NOMO-1 treated with DMSO at 0.1 percent for 48 hours (cell line): ENCODE measurements around the gene CMSS1.

Source experiments
- DNase-seq: peaks from one replicate; lab custom pipeline; 2025; ENCODE audit not compliant: unreplicated experiment; lab: John Stamatoyannopoulos, UW

CMSS1 gene

GRCh38 chr3:99817437-99818240 lies at the start of gene CMSS1:
Gene CMSS1 (plus strand): TSS chr3:99817862.
- DNase-seq, result peak; percentile 85

- no peak for DNase-seq
Measured at GRCh38 chr3:99768126-99768525, 49.5 kb upstream of the CMSS1 start.

GRCh38 chr3:99768808-99769501 lies 48.7 kb upstream of the CMSS1 start:
- DNase-seq, result no peak

- no peak for DNase-seq
Measured at GRCh38 chr3:99772171-99772570, 45.5 kb upstream of the CMSS1 start.

- no peak for DNase-seq
Measured at GRCh38 chr3:99772671-99773070, 45.0 kb upstream of the CMSS1 start.

- DNase-seq, result no peak
Measured at GRCh38 chr3:99774467-99774866, 43.2 kb upstream of the CMSS1 start.

GRCh38 chr3:99776516-99777209 lies 41.0 kb upstream of the CMSS1 start:
- no peak for DNase-seq

- DNase-seq, result no peak
Measured at GRCh38 chr3:99777210-99777549, 40.5 kb upstream of the CMSS1 start.

GRCh38 chr3:99777708-99778107 lies 40.0 kb upstream of the CMSS1 start:
- DNase-seq, result no peak

- DNase-seq, result no peak
Measured at GRCh38 chr3:99780749-99781148, 36.9 kb upstream of the CMSS1 start.

- DNase-seq, result no peak
Measured at GRCh38 chr3:99781761-99782160, 35.9 kb upstream of the CMSS1 start.

GRCh38 chr3:99783011-99783573 lies 34.6 kb upstream of the CMSS1 start:
- no peak for DNase-seq

- peak; percentile 14 for DNase-seq
Measured at GRCh38 chr3:99789011-99789721, 28.5 kb upstream of the CMSS1 start.

GRCh38 chr3:99794485-99794884 lies 23.2 kb upstream of the CMSS1 start:
- DNase-seq, result no peak

- no peak for DNase-seq
Measured at GRCh38 chr3:99795573-99795972, 22.1 kb upstream of the CMSS1 start.

GRCh38 chr3:99799422-99799821 lies 18.2 kb upstream of the CMSS1 start:
- no peak for DNase-seq

GRCh38 chr3:99803297-99803696 lies 14.4 kb upstream of the CMSS1 start:
- DNase-seq, result no peak

- DNase-seq, result no peak
Measured at GRCh38 chr3:99805160-99805559, 12.5 kb upstream of the CMSS1 start.

GRCh38 chr3:99808163-99808794 lies 9.4 kb upstream of the CMSS1 start:
- peak; percentile 19 for DNase-seq

GRCh38 chr3:99809565-99809964 lies 8.1 kb upstream of the CMSS1 start:
- DNase-seq, result no peak

GRCh38 chr3:99810403-99810802 lies 7.3 kb upstream of the CMSS1 start:
- DNase-seq, result no peak
